ENCODE data around the gene GOLGA6L2.

GRCh38 chr15:23482228-23482627 is 35.2 kb upstream of the GOLGA6L2 start:
- TF ChIP-seq EZH2 (optimal IDR thresholded peaks at IDR 0.05; ENCODE audit: low read depth, low read length) (no peak), CTCF (IDR thresholded peaks at IDR 0.05; ENCODE audit: low read length) (no peak), EZH2phosphoT487 (IDR thresholded peaks at IDR 0.05; ENCODE audit: low read length) (no peak)

All from MM.1S (cell line).